ENCODE measurements around the gene IL17B. TPM values are rescaled to one million over a fixed set of nuclear protein-coding genes. Genes with fewer than 3 reads are reported as not detected.

IL17B gene
- total and polyA plus RNA-seq, 2 experiments from 2014 or later = 0.43 TPM; not detected in 1

GRCh38 chr5:149413477-149414210 lies 34.6 kb upstream of the IL17B start:
- WGBS, 2 experiments (ENCODE audit: low coverage in 1 of 2, low lambda C conversion rate in 2 of 2, missing lambda C conversion rate in 2 of 2) = 93% methylated on average over 16 of the region's 16 CpGs
- DNase-seq = no peak
- Histone ChIP-seq H2AFZ (no peak overlapping the region), H3K4me1 (ENCODE audit: insufficient read depth) (peaks cover 62% of the 10 kb centered on the region), H3F3A (ENCODE audit: insufficient read depth) (peaks cover 55% of the 10 kb centered on the region), H3K27me3 (replicated peaks; ENCODE audit: insufficient read depth) (no peaks in the 10 kb centered on the region), H3K36me3 (ENCODE audit: low read depth) (no peaks in the 10 kb centered on the region; the same call in 1 of the 2 replicates), H3K9me2 (ENCODE audit: insufficient read depth) (no peaks in the 10 kb centered on the region), H3K9ac (peak overlapping the region; percentile 57), H3K4me3 (no peak overlapping the region), H3K27ac (peak overlapping the region; percentile 81), H3K9me3 (ENCODE audit: low read depth) (no peaks in the 10 kb centered on the region), H3K4me2 (ENCODE audit: unreplicated experiment) (peak overlapping the region; percentile 35), H3K79me2 (ENCODE audit: insufficient read depth) (peaks cover 100% of the 10 kb centered on the region), H4K20me1 (ENCODE audit: insufficient read depth) (no peaks in the 10 kb centered on the region)
- in situ Hi-C loops (cut with MboI) = no loop called here
- TF ChIP-seq EZH2phosphoT487 (IDR thresholded peaks at IDR 0.05; ENCODE audit: insufficient read depth, low read depth) = no peak
- no peak for TF ChIP-seq EZH2 (IDR thresholded peaks at IDR 0.05; ENCODE audit: insufficient read depth, poor library complexity, severe bottlenecking)

GRCh38 chr5:149412783-149413476 lies 33.8 kb upstream of the IL17B start:
- no peaks in the 10 kb centered on the region; the same call in 1 of the 2 replicates for H3K36me3 ChIP-seq (ENCODE audit: low read depth)
- peaks cover 63% of the 10 kb centered on the region for H3F3A ChIP-seq (ENCODE audit: insufficient read depth)
- H3K4me3 ChIP-seq = no peak overlapping the region
- in situ Hi-C loops (cut with MboI) = no loop called here
- H3K79me2 ChIP-seq (ENCODE audit: insufficient read depth) = peaks cover 100% of the 10 kb centered on the region
- peak overlapping the region; percentile 47 for H3K9ac ChIP-seq
- DNase-seq = peak; percentile 55
- no peaks in the 10 kb centered on the region for H3K9me3 ChIP-seq (ENCODE audit: low read depth)
- TF ChIP-seq EZH2 (IDR thresholded peaks at IDR 0.05; ENCODE audit: insufficient read depth, poor library complexity, severe bottlenecking) (no peak), EZH2phosphoT487 (IDR thresholded peaks at IDR 0.05; ENCODE audit: insufficient read depth, low read depth) (no peak)
- no peak overlapping the region for H2AFZ ChIP-seq
- H3K9me2 ChIP-seq (ENCODE audit: insufficient read depth) = no peaks in the 10 kb centered on the region
- no peaks in the 10 kb centered on the region for H3K27me3 ChIP-seq (replicated peaks; ENCODE audit: insufficient read depth)
- peak overlapping the region; percentile 48 for H3K4me2 ChIP-seq (ENCODE audit: unreplicated experiment)
- H3K4me1 ChIP-seq (ENCODE audit: insufficient read depth) = peaks cover 66% of the 10 kb centered on the region
- H4K20me1 ChIP-seq (ENCODE audit: insufficient read depth) = no peaks in the 10 kb centered on the region
- H3K27ac ChIP-seq = peak overlapping the region; percentile 81
- WGBS, 2 experiments (ENCODE audit: low coverage in 1 of 2, low lambda C conversion rate in 2 of 2, missing lambda C conversion rate in 2 of 2) = 75 to 76% methylated on average over 8 of the region's 8 CpGs

- in situ Hi-C loops (cut with MboI) = no loop called here
- Histone ChIP-seq H3K4me3 (no peak overlapping the region), H3K79me2 (ENCODE audit: insufficient read depth) (peaks cover 100% of the 10 kb centered on the region), H2AFZ (no peak overlapping the region), H3K4me1 (ENCODE audit: insufficient read depth) (peaks cover 62% of the 10 kb centered on the region), H3K27ac (peak overlapping the region; percentile 81), H3K27me3 (replicated peaks; ENCODE audit: insufficient read depth) (no peaks in the 10 kb centered on the region), H4K20me1 (ENCODE audit: insufficient read depth) (no peaks in the 10 kb centered on the region), H3K4me2 (ENCODE audit: unreplicated experiment) (peak overlapping the region; percentile 48), H3K36me3 (ENCODE audit: low read depth) (no peaks in the 10 kb centered on the region), H3K9me3 (ENCODE audit: low read depth) (no peaks in the 10 kb centered on the region), H3K9me2 (ENCODE audit: insufficient read depth) (no peaks in the 10 kb centered on the region), H3K9ac (peak overlapping the region; percentile 47), H3F3A (ENCODE audit: insufficient read depth) (peaks cover 62% of the 10 kb centered on the region)
- 92 to 93% methylated on average over 9 of the region's 9 CpGs for WGBS, 2 experiments (ENCODE audit: low coverage in 1 of 2, low lambda C conversion rate in 2 of 2, missing lambda C conversion rate in 2 of 2)
- DNase-seq = no peak
- TF ChIP-seq EZH2 (IDR thresholded peaks at IDR 0.05; ENCODE audit: insufficient read depth, poor library complexity, severe bottlenecking) (no peak), EZH2phosphoT487 (IDR thresholded peaks at IDR 0.05; ENCODE audit: insufficient read depth, low read depth) (no peak)
Measured at GRCh38 chr5:149411738-149412519, 32.8 kb upstream of the IL17B start.

GRCh38 chr5:149410721-149411432 lies 31.8 kb upstream of the IL17B start:
- H3K4me2 ChIP-seq (ENCODE audit: unreplicated experiment) = no peak overlapping the region
- peaks cover 93% of the 10 kb centered on the region for H3K79me2 ChIP-seq (ENCODE audit: insufficient read depth)
- H3K36me3 ChIP-seq (ENCODE audit: low read depth) = no peaks in the 10 kb centered on the region

More at GRCh38 chr5:149410721-149411432, 31.8 kb upstream of the IL17B start:
- Histone ChIP-seq H3K9me2 (ENCODE audit: insufficient read depth) (no peaks in the 10 kb centered on the region), H4K20me1 (ENCODE audit: insufficient read depth) (no peaks in the 10 kb centered on the region), H3K27ac (peak overlapping the region; percentile 81; the same call in 1 of the 2 replicates), H3K4me3 (no peak overlapping the region), H3K9me3 (ENCODE audit: low read depth) (no peaks in the 10 kb centered on the region), H3F3A (ENCODE audit: insufficient read depth) (peaks cover 62% of the 10 kb centered on the region), H2AFZ (no peak overlapping the region), H3K27me3 (replicated peaks; ENCODE audit: insufficient read depth) (no peaks in the 10 kb centered on the region), H3K9ac (no peak overlapping the region), H3K4me1 (ENCODE audit: insufficient read depth) (peaks cover 69% of the 10 kb centered on the region)
- TF ChIP-seq EZH2 (IDR thresholded peaks at IDR 0.05; ENCODE audit: insufficient read depth, poor library complexity, severe bottlenecking) = no peak
- TF ChIP-seq EZH2phosphoT487 (IDR thresholded peaks at IDR 0.05; ENCODE audit: insufficient read depth, low read depth) = no peak
- in situ Hi-C loops (cut with MboI) = no loop called here
- DNase-seq = no peak
- WGBS, 2 experiments (ENCODE audit: low coverage in 1 of 2, low lambda C conversion rate in 2 of 2, missing lambda C conversion rate in 2 of 2) = 87% methylated on average over 15 of the region's 15 CpGs
